GM23248 (cell line): ENCODE data around the gene TCAF1. TPM values are rescaled to one million over a fixed set of nuclear protein-coding genes. Genes with fewer than 3 reads are reported as not detected.
"Not testable (repeated sequence)": the region's sequence is repeated elsewhere in the genome, so short reads cannot be mapped to it uniquely, and the experiment has no call there.

Experiments used
- DNase-seq: peaks from one replicate; pipeline ENCODE4 v3.0.0-alpha.2; 2015
- H2AFZ ChIP-seq: fragments of 200-600 bp; sonication (generic); 2 replicates; pipeline ENCODE4 v1.6.1; 2016; ENCODE audit warnings: antibody characterized with exemption
- H3F3A ChIP-seq: fragments of 200-600 bp; sonication (generic); 2 replicates; pipeline ENCODE4 v1.6.1; 2016; ENCODE audit warnings: mild to moderate bottlenecking, antibody characterized with exemption, mixed run types; ENCODE audit not compliant: insufficient read depth
- H3K27ac ChIP-seq: fragments of 200-600 bp; sonication (generic); 2 replicates; pipeline ENCODE4 v1.5.1; 2016; ENCODE audit warnings: mild to moderate bottlenecking
- H3K27me3 ChIP-seq: fragments of 200-600 bp; sonication (generic); replicated peaks from 2 replicates; pipeline ENCODE4 v1.6.1; 2016; ENCODE audit warnings: mild to moderate bottlenecking; ENCODE audit not compliant: insufficient read depth
- H3K36me3 ChIP-seq: fragments of 200-600 bp; sonication (generic); 2 replicates; pipeline ENCODE4 v1.6.1; 2016; ENCODE audit warnings: low read depth, mild to moderate bottlenecking
- H3K4me1 ChIP-seq: fragments of 200-600 bp; sonication (generic); 2 replicates; pipeline ENCODE4 v1.6.1; 2016; ENCODE audit warnings: mild to moderate bottlenecking; ENCODE audit not compliant: insufficient read depth
- H3K4me2 ChIP-seq: fragments of 200-600 bp; sonication (generic); one replicate; pipeline ENCODE4 v1.6.1; 2016; ENCODE audit warnings: mild to moderate bottlenecking; ENCODE audit not compliant: unreplicated experiment
- H3K4me3 ChIP-seq: fragments of 200-600 bp; sonication (generic); 2 replicates; pipeline ENCODE4 v1.5.1; 2016; ENCODE audit warnings: mild to moderate bottlenecking
- H3K79me2 ChIP-seq: fragments of 200-600 bp; sonication (generic); 2 replicates; pipeline ENCODE4 v1.6.1; 2016; ENCODE audit warnings: mild to moderate bottlenecking; ENCODE audit not compliant: insufficient read depth
- H3K9ac ChIP-seq: fragments of 200-600 bp; sonication (generic); 2 replicates; pipeline ENCODE4 v1.6.1; 2016; ENCODE audit warnings: mild to moderate bottlenecking
- H3K9me2 ChIP-seq: fragments of 200-600 bp; sonication (generic); 2 replicates; pipeline ENCODE4 v1.6.1; 2016; ENCODE audit warnings: mixed run types, mild to moderate bottlenecking, moderate library complexity; ENCODE audit not compliant: insufficient read depth
- H3K9me3 ChIP-seq: fragments of 200-600 bp; sonication (generic); one replicate; pipeline ENCODE4 v1.6.1; 2017; ENCODE audit warnings: low read depth
- H4K20me1 ChIP-seq: fragments of 200-600 bp; sonication (generic); 2 replicates; pipeline ENCODE4 v1.6.0; 2016; ENCODE audit not compliant: insufficient read depth
- EZH2 ChIP-seq: fragments of 200-600 bp; sonication (generic); IDR thresholded peaks from 2 replicates; pipeline ENCODE4 v1.6.1; 2018; ENCODE audit warnings: antibody characterized with exemption, mild to moderate bottlenecking; ENCODE audit not compliant: insufficient read depth, poor library complexity, severe bottlenecking
- EZH2phosphoT487 ChIP-seq: fragments of 200-600 bp; sonication (generic); IDR thresholded peaks from 2 replicates; pipeline ENCODE4 v1.6.1; 2018; ENCODE audit warnings: antibody characterized with exemption, moderate library complexity, mild to moderate bottlenecking, low read depth; ENCODE audit not compliant: insufficient read depth
- WGBS, 2 experiments: methylation state at CpG; one replicate each; pipeline ENCODE4 v1.1.6; 2015 to 2017; ENCODE audit warnings: low lambda C conversion rate in 2 of 2, low coverage in 1 of 2; ENCODE audit errors: missing lambda C conversion rate in 2 of 2; 5-methylcytosine and 5-hydroxymethylcytosine counted together
- in situ Hi-C: fragments of 300-500 bp; cut with MboI; formaldehyde crosslinking; loops from 2 replicates; pipeline ENCODE4 v1.15.0; 2020
- polyA plus RNA-seq: library from polyadenylated mRNA; unstranded; fragments of >200 nt; fragmentation: Nextera tagmentation; extraction: Ambion mirVana; gene quantifications from 2 replicates; pipeline ENCODE4 v1.2.1, GENCODE V29; 2016
- total RNA-seq: library from RNA; depleted of rRNA; stranded (reverse); fragments of >200 nt; shearing (Covaris generic); gene quantifications from 2 replicates; pipeline ENCODE4 v1.2.3, GENCODE V29; 2014

TCAF1 gene
- total and polyA plus RNA-seq, 2 experiments from 2014 or later, result 46.5 to 82.9 TPM

DNA sequence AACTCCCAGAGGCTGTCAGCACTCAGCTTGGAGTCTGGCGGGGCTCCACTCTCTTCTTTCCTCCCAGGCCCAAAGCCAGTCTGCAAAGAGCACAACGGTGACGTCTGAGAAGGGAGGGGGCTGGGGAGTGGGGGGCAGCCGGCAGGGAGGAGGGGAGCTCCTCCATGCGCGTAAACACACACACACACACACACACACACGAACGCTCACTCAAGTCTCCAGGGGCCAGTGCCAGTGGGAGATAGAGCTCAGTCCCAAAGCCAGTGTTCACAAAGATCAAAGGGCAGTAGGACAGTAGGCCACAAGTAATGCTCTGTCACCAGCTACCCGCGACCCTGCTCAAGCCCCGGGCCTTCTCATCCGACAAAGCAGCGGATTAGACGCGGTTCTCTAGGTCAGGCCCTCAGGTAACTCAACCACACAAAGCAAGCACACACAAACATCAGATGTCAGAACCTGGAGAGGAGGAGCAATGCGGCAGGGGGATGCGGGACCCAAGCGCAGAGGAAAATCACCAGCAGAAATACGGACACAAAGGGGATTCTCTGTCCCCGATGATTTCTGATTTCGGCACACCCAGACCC lies 19.9 kb downstream of the TCAF1 start:
- Histone ChIP-seq H3K9me2 (no peaks in the 10 kb centered on the region), H3K27me3 (no peaks in the 10 kb centered on the region), H3K36me3 (no peaks in the 10 kb centered on the region; the same call in 1 of the 2 replicates), H3K4me2 (peak overlapping the region; percentile 85), H3K9me3 (no peaks in the 10 kb centered on the region), H3K9ac (peak overlapping the region; percentile 74), H4K20me1 (no peaks in the 10 kb centered on the region), H3F3A (no peaks in the 10 kb centered on the region), H3K4me1 (0 out of 2 replicates have a peak, but pooled peaks cover 7% of the 10 kb centered on the region), H3K4me3 (peak overlapping the region; percentile 77), H2AFZ (peak overlapping the region; percentile 81), H3K27ac (0 out of 2 replicates have a peak overlapping the region, but pooled peaks have one; percentile 6), H3K79me2 (peaks cover 86% of the 10 kb centered on the region)
- DNase-seq, result peak; percentile 53
- TF ChIP-seq EZH2 (no peak), EZH2phosphoT487 (no peak)
- in situ Hi-C loops, result loop anchor here (10.0 kb wide), 1 partner anchor 123 kb away; the partner anchor contains the start of gene OR6B1
- WGBS, 2 experiments, result 5 to 7% methylated on average over 17 to 21 of the region's 21 CpGs

DNA sequence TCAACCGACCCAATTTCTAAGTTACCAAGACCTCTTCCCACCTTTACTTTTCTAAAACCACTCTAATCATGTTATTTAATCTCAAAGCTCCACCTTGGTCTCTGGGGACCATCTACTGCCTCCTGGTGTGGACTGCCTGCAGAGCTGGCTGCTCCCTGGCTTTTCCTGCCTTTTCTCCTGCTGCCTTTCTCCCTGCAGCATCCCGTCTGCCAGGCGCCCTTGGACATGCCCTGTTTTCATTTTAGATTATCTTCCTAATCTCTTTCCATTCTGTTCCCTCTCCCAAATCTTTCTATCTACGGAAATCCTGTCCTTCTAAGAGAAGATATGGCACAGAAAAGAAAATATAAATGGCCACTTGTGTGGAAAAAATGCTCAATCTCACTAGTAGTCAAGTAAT lies 23.1 kb downstream of the TCAF1 start:
- Histone ChIP-seq H3K27me3 (no peaks in the 10 kb centered on the region), H3K4me3 (no peak overlapping the region), H4K20me1 (no peaks in the 10 kb centered on the region), H3K27ac (no peak overlapping the region), H3F3A (no peaks in the 10 kb centered on the region), H3K9me3 (no peaks in the 10 kb centered on the region), H3K4me1 (0 out of 2 replicates have a peak, but pooled peaks cover 7% of the 10 kb centered on the region), H3K9ac (no peak overlapping the region), H3K4me2 (no peak overlapping the region), H3K9me2 (no peaks in the 10 kb centered on the region), H3K79me2 (peaks cover 80% of the 10 kb centered on the region), H2AFZ (no peak overlapping the region), H3K36me3 (peaks cover 14% of the 10 kb centered on the region; the same call in 1 of the 2 replicates)
- TF ChIP-seq EZH2phosphoT487 (no peak), EZH2 (no peak)
- in situ Hi-C loops, result no loop called here
- 70 to 71% methylated on average over 4 of the region's 4 CpGs for WGBS, 2 experiments
- DNase-seq, result no peak

DNA sequence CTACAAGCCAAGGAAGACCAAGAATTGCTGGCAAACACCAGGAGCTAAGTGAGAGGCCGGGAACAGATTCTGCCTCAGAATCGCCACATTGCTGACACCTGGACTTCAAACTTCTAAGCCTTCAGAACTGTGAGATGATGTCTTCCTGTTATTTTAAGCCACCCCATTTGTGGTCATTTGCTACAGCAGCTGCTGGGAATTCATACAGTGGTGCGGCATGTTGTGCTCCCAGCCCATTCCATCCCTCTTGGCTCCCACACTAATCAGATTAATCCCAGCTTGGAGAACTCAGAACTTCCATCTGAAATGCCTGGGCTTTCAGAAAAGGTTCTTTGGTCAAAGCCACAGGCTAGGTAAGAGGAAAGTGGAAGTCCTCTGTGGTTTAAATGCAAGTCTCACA lies 24.9 kb downstream of the TCAF1 start:
- no peak for DNase-seq
- Histone ChIP-seq H3K27me3 (no peaks in the 10 kb centered on the region), H3K36me3 (peaks cover 14% of the 10 kb centered on the region; the same call in 1 of the 2 replicates), H3F3A (no peaks in the 10 kb centered on the region), H3K27ac (no peak overlapping the region), H3K9me2 (no peaks in the 10 kb centered on the region), H3K4me1 (0 out of 2 replicates have a peak, but pooled peaks cover 6% of the 10 kb centered on the region), H3K9ac (no peak overlapping the region), H3K9me3 (no peaks in the 10 kb centered on the region), H4K20me1 (no peaks in the 10 kb centered on the region), H3K4me2 (no peak overlapping the region), H2AFZ (no peak overlapping the region), H3K79me2 (peaks cover 74% of the 10 kb centered on the region), H3K4me3 (no peak overlapping the region)
- 85 to 88% methylated on average over 3 of the region's 3 CpGs for WGBS, 2 experiments
- TF ChIP-seq EZH2 (no peak), EZH2phosphoT487 (no peak)
- in situ Hi-C loops, result no loop called here

DNA sequence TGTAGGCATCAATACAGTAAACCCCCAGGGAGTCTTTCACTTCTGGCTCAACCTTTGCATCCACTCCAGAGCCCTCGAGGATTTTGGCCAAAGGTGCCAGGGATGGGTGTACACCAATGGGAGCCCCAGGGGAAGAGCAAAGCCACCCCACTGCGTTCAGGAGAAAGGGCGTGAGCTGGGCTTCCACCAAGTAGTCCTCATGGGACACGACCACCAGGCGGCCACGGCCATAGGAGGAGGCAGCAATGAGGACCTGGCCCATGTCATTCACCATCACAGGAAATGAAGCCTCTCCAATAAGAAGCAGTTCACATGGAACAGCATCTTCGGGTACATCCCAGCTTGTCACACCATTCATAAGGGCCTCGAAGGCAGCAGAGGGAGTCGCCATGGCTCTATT lies 25.8 kb downstream of the TCAF1 start:
- Histone ChIP-seq H3K36me3 (peaks cover 14% of the 10 kb centered on the region; the same call in 1 of the 2 replicates), H4K20me1 (no peaks in the 10 kb centered on the region), H3K4me3 (no peak overlapping the region), H3K4me1 (no peaks in the 10 kb centered on the region), H3K4me2 (no peak overlapping the region), H3K27me3 (no peaks in the 10 kb centered on the region), H2AFZ (no peak overlapping the region), H3K9me2 (no peaks in the 10 kb centered on the region), H3K9ac (no peak overlapping the region), H3F3A (no peaks in the 10 kb centered on the region), H3K27ac (no peak overlapping the region), H3K9me3 (no peaks in the 10 kb centered on the region), H3K79me2 (peaks cover 65% of the 10 kb centered on the region)
- no peak for TF ChIP-seq EZH2phosphoT487
- no peak for TF ChIP-seq EZH2
- WGBS, 2 experiments, result 93 to 97% methylated on average over 8 to 9 of the region's 9 CpGs
- no peak for DNase-seq
- in situ Hi-C loops, result no loop called here

DNA sequence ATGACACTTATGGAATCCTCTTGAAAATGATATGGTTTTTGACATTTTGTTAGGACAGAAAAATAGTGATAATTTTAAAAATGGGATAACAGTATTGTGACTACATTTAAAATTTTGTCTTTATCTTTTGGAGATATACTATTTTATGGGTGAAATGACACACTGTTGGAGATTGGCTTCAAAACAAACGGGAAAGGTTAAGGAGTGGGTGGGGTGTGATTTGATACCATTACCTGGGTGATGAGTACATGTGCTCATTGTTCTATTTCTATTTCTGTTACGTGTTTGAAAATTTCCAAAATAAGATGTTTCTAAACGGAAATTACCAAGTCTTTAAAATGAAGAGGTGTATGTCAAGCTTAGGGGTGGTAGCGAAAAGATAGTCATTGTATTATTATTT lies 28.7 kb downstream of the TCAF1 start:
- not testable (repeated sequence) for H3K27me3 ChIP-seq

DNA sequence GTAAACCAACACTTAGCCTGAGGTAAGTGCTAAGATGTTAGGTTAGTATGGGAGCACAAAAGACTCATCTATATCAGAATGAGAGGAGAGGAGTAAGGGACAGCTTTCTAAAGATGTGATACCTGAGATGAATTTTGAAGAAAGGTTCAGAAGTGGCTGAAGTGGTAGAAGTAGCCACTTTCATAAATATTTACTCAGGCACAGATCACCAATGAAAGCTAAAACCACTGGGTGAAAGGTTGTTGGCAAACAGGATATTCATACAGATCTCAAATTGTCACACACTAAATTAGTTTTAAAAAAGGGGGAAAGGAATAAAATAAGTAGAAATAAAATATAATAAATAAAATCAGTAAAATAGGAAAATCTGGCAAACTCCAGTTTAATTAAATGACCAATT lies 30.4 kb downstream of the TCAF1 start:
- H3K9ac ChIP-seq, H4K20me1 ChIP-seq, H3K9me2 ChIP-seq, in situ Hi-C loops, H3F3A ChIP-seq, H3K4me2 ChIP-seq, H3K4me3 ChIP-seq, H2AFZ ChIP-seq, DNase-seq, H3K27ac ChIP-seq, H3K9me3 ChIP-seq, H3K4me1 ChIP-seq, H3K27me3 ChIP-seq: not testable (repeated sequence)
- peaks cover 14% of the 10 kb centered on the region; the same call in 1 of the 2 replicates for H3K36me3 ChIP-seq
- peaks cover 18% of the 10 kb centered on the region for H3K79me2 ChIP-seq

More for the DNA sequence above, 28.7 kb downstream of the TCAF1 start:
- in situ Hi-C loops, H3F3A ChIP-seq, H3K4me2 ChIP-seq, H3K4me3 ChIP-seq, H3K9me3 ChIP-seq, H4K20me1 ChIP-seq, H2AFZ ChIP-seq, H3K27ac ChIP-seq, H3K4me1 ChIP-seq, H3K9ac ChIP-seq, H3K9me2 ChIP-seq, DNase-seq: not testable (repeated sequence)
- peaks cover 35% of the 10 kb centered on the region for H3K79me2 ChIP-seq
- WGBS, 2 experiments, result 84 to 86% methylated on average over 3 to 4 of the region's 4 CpGs
- H3K36me3 ChIP-seq, result peaks cover 14% of the 10 kb centered on the region; the same call in 1 of the 2 replicates

DNA sequence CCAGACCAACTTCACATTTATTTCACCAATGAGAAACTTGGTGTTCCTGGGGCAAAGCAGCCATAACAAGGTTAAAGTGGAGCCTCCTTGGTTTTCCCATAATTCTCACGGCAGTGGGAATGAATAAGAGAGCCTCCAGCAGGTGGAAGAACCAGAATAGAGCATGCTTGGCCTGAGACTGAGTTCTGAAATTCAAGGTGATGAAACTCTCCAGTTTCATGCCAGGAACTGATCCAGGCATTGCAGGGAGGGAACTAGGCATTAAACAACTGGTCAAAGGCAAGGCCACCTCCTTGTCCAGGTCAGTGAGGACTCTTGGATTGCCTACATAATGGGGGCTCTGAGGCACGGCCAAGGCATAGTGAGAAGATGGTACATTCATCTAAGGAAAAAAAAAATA lies 44.0 kb downstream of the TCAF1 start:
- H3K27ac ChIP-seq, H3K9me2 ChIP-seq, H4K20me1 ChIP-seq, H3K4me2 ChIP-seq, H3K4me3 ChIP-seq, H3K9ac ChIP-seq, H2AFZ ChIP-seq, H3K27me3 ChIP-seq, H3F3A ChIP-seq, H3K9me3 ChIP-seq, in situ Hi-C loops, DNase-seq, H3K79me2 ChIP-seq, H3K4me1 ChIP-seq, H3K36me3 ChIP-seq: not testable (repeated sequence)
- no CpG with 5 or more reads among the region's 2 CpGs for WGBS, 2 experiments
